IMR-90 (cell line): Measurements from ENCODE around the gene NAPEPLD.
A peak's percentile ranks its signal among the peaks of the same experiment; 100 is the strongest.

Experiments used
- CEBPB ChIP-seq: IDR thresholded peaks from 2 replicates; pipeline ENCODE4 v1.6.1; 2012; ENCODE audit warnings: low read depth, low read length, improper control_type of control experiment
- CHD1 ChIP-seq: IDR thresholded peaks from 2 replicates; pipeline ENCODE4 v1.6.1; 2012; ENCODE audit warnings: low read depth, low read length, improper control_type of control experiment
- CTCF ChIP-seq: conservative IDR thresholded peaks from 2 replicates; pipeline ENCODE4 v1.5.1; 2012; ENCODE audit warnings: mild to moderate bottlenecking, low read depth, low read length, improper control_type of control experiment
- ELK1 ChIP-seq: fragments of 150-350 bp; IDR thresholded peaks from 2 replicates; pipeline ENCODE4 v1.6.1; 2016; ENCODE audit warnings: low read depth, mild to moderate bottlenecking, low read length, moderate library complexity, borderline replicate concordance
- MAZ ChIP-seq: IDR thresholded peaks from 2 replicates; pipeline ENCODE4 v1.6.1; 2012; ENCODE audit warnings: low read depth, mild to moderate bottlenecking, low read length, improper control_type of control experiment, moderate library complexity, borderline replicate concordance
- NFE2L2 ChIP-seq: fragments of 150-350 bp; IDR thresholded peaks from 2 replicates; pipeline ENCODE4 v1.6.1; 2016; ENCODE audit warnings: low read depth, mild to moderate bottlenecking, low read length
- POLR2A ChIP-seq: IDR thresholded peaks from 2 replicates; pipeline ENCODE4 v1.6.1; 2012; ENCODE audit warnings: mild to moderate bottlenecking, low read depth, low read length
- RAD21 ChIP-seq: IDR thresholded peaks from 2 replicates; pipeline ENCODE4 v1.6.1; 2012; ENCODE audit warnings: low read length, improper control_type of control experiment
- RCOR1 ChIP-seq: IDR thresholded peaks from 2 replicates; pipeline ENCODE4 v1.6.1; 2012; ENCODE audit warnings: mild to moderate bottlenecking, low read length, improper control_type of control experiment; ENCODE audit not compliant: insufficient replicate concordance
- RFX5 ChIP-seq: IDR thresholded peaks from 2 replicates; pipeline ENCODE4 v1.8.0; 2012; ENCODE audit warnings: low read depth, mild to moderate bottlenecking, low read length, moderate library complexity
- SMC3 ChIP-seq: fragments of 150-350 bp; IDR thresholded peaks from 2 replicates; pipeline ENCODE4 v1.6.1; 2016; ENCODE audit warnings: low read depth, mild to moderate bottlenecking, antibody characterized with exemption, low read length, moderate library complexity
- USF2 ChIP-seq: fragments of 150-350 bp; IDR thresholded peaks from 2 replicates; pipeline ENCODE4 v1.6.1; 2017; ENCODE audit warnings: mild to moderate bottlenecking, antibody characterized with exemption, low read length, low read depth

- TF ChIP-seq CTCF (no peak), RCOR1 (no peak), POLR2A (no peak), MAZ (no peak), CEBPB (0 out of 2 replicates have a peak, but pooled peaks have one; percentile 17), NFE2L2 (no peak), USF2 (no peak), CHD1 (no peak), ELK1 (no peak), RFX5 (no peak), SMC3 (no peak), RAD21 (no peak)
Measured at GRCh38 chr7:103134836-103135554, 13.9 kb downstream of the NAPEPLD start.
